ENCODE results near the gene CHAC1.

GRCh38 chr15:40941528-40942336, 11.5 kb upstream of the CHAC1 start:
- TF ChIP-seq CTCF (IDR thresholded peaks at IDR 0.05) (peak; percentile 43 to 91 (median 68)), POLR2A (IDR thresholded peaks at IDR 0.05) (peak; percentile 66)

Data from right lobe of liver (tissue), 4 donors.